ENCODE measurements around the gene SPON1. TPM values are rescaled to one million over a fixed set of nuclear protein-coding genes. Genes with fewer than 3 reads are reported as not detected.

Gene SPON1
- total and polyA plus RNA-seq, 8 donors: 0.83 to 17.5 (median 1.7) TPM

DNA sequence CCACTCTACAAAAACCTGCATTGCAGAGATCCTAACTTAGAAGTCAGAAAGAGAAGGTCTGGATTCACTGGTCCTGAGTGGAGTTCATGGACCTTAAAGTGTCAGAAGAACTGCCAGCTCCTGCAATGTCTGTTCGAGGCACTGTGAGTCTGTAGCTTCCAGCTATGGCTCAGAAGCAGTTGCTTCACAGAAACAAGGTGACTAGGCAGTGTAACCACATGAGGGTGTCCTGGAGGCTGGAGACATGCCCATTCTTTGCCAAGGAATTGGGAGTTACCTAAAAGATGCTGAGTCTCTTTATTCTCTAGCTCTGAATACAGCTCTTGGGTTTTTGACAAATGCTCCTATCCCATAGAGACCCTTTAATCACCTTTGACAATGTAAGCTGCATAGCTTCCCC, 130.5 kb downstream of the SPON1 start:
- 0 to 90% methylated on average over 1 of the region's 1 CpG for WGBS, 2 donors
- Histone ChIP-seq H3K4me3 (no peak overlapping the region), H3K4me1 (no peaks in the 10 kb centered on the region), H3K27me3 (no peaks in the 10 kb centered on the region), H3K27ac (no peak overlapping the region), H3K9me3 (no peaks in the 10 kb centered on the region), H3K36me3 (no peaks in the 10 kb centered on the region)
- TF ChIP-seq, protein P1, sequence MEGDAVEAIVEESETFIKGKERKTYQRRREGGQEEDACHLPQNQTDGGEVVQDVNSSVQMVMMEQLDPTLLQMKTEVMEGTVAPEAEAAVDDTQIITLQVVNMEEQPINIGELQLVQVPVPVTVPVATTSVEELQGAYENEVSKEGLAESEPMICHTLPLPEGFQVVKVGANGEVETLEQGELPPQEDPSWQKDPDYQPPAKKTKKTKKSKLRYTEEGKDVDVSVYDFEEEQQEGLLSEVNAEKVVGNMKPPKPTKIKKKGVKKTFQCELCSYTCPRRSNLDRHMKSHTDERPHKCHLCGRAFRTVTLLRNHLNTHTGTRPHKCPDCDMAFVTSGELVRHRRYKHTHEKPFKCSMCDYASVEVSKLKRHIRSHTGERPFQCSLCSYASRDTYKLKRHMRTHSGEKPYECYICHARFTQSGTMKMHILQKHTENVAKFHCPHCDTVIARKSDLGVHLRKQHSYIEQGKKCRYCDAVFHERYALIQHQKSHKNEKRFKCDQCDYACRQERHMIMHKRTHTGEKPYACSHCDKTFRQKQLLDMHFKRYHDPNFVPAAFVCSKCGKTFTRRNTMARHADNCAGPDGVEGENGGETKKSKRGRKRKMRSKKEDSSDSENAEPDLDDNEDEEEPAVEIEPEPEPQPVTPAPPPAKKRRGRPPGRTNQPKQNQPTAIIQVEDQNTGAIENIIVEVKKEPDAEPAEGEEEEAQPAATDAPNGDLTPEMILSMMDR (IDR thresholded peaks at IDR 0.05): no peak
- intact Hi-C loops (cut with DNase I): no loop called here
- no peak for ATAC-seq
- FAIRE-seq: no peak
- no peak for DNase-seq

DNA sequence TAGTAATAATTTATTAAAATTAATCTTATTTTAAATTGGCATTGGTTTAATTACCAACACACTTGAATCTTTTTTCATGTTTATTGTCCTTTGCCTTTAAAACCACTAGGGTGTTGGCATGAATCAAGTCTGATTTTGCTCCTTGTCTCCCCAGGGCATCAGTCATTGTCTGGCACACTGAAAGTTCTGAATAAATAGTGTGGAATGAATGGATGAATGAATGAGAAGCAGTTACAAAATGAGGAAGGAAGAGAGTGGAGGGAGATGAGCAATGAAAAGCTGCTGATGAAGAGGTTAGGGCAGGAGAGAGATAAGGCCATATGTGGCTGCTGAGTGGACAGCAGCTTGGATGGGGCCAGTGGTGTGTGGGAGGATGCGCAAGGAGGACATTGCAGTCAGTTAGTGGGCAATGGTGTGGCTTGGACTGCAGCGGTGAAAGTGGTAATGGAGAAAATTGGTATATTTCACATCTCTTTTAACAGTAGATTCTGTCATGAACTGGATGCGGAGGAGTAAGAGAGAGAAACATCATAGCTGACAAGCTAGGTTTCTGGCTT, 132.0 kb downstream of the SPON1 start:
- no peak overlapping the region for H3K4me3 ChIP-seq
- WGBS, 2 donors: 94 to 100% methylated on average over 3 of the region's 3 CpGs

DNA sequence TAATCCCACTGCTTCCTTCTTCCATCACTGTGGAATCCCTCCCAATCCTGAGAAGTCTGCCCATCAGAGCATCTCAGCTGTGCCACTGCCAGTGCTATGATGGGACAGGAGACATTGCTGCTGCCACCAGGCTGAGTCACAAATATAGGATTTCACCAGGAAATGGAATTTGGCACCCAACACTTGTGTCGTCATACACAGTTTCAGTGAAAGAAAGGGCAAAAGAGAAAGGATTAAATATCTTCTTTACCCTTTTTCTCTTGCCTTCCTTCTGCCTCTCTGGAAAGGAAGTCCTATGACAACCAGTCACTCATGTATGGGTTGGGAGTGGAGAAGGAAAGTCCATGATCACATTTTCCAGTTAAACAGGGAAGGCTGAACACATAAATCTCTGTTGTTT, 133.4 kb downstream of the SPON1 start:
- Histone ChIP-seq H3K27me3 (no peaks in the 10 kb centered on the region), H3K4me3 (no peak overlapping the region), H3K27ac (no peak overlapping the region), H3K4me1 (no peaks in the 10 kb centered on the region), H3K36me3 (no peaks in the 10 kb centered on the region), H3K9me3 (no peaks in the 10 kb centered on the region)
- intact Hi-C loops (cut with DNase I): no loop called here
- ATAC-seq: no peak
- WGBS, 2 donors: 63 to 83% methylated on average over 1 of the region's 1 CpG
- FAIRE-seq: no peak
- no peak for DNase-seq
- TF ChIP-seq, protein P1 (IDR thresholded peaks at IDR 0.05): no peak

More for the DNA sequence above, 132.0 kb downstream of the SPON1 start:
- Histone ChIP-seq H3K4me1 (no peaks in the 10 kb centered on the region), H3K36me3 (no peaks in the 10 kb centered on the region), H3K9me3 (no peaks in the 10 kb centered on the region), H3K27ac (no peak overlapping the region), H3K27me3 (no peaks in the 10 kb centered on the region)
- FAIRE-seq (no peak), DNase-seq (no peak), ATAC-seq (no peak)
- TF ChIP-seq, protein P1 (IDR thresholded peaks at IDR 0.05): no peak
- intact Hi-C loops (cut with DNase I): no loop called here

DNA sequence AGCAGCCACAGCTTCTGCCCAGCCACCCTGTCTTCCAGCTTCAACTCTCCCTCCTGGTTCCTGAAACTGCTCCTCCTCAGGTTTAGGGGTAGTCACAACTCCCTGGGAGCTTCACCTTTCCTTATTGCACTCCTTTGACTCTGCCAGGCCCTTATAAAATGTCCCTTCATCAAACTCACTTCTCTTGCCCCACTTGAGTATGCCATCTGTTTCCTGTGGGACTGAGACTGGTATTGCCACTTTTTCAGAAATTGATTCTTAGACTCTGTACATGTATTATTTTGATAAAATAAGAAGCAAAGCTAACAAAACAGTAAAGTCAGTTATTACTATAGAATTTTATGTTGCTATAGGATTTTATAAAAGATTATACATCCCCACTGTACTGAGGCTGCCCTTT, 134.1 kb downstream of the SPON1 start:
- no peak for ATAC-seq
- no peak overlapping the region for H3K27ac ChIP-seq
- no peaks in the 10 kb centered on the region for H3K36me3 ChIP-seq
- intact Hi-C loops (cut with DNase I): no loop called here
- no peaks in the 10 kb centered on the region for H3K4me1 ChIP-seq
- H3K4me3 ChIP-seq: no peak overlapping the region
- no peak for FAIRE-seq
- no peak for DNase-seq
- TF ChIP-seq, protein P1 (IDR thresholded peaks at IDR 0.05): no peak
- H3K27me3 ChIP-seq: no peaks in the 10 kb centered on the region
- no peaks in the 10 kb centered on the region for H3K9me3 ChIP-seq

DNA sequence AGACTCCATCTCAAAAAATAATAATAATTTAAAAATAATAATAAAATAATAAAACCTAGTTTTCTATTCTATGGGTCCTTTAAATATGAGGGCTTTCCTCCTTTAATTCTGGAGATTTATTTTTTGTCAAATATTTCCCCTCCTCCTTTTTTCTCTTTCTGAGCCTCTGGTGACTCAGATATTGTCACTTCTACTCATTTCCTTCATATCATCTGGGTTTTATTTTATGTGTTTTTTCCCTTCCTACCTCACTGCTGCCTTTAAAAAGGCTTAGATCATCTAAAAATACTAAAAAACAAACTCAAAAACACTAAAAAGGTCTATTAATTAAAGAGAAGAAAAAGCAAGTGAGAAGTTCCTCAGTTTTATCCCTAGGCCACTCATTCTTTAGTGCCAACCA, 138.9 kb downstream of the SPON1 start:
- FAIRE-seq (no peak), DNase-seq (no peak), ATAC-seq (no peak)
- no peaks in the 10 kb centered on the region for H3K9me3 ChIP-seq
- no peaks in the 10 kb centered on the region for H3K36me3 ChIP-seq
- no peaks in the 10 kb centered on the region for H3K4me1 ChIP-seq
- H3K27ac ChIP-seq: no peak overlapping the region
- H3K4me3 ChIP-seq: no peak overlapping the region
- H3K27me3 ChIP-seq: no peaks in the 10 kb centered on the region
- intact Hi-C loops (cut with DNase I): no loop called here
- TF ChIP-seq, protein P1 (IDR thresholded peaks at IDR 0.05): no peak

Measured in pancreas (tissue), 10 donors.